ENCODE measurements around the gene SLC5A5.

DNA sequence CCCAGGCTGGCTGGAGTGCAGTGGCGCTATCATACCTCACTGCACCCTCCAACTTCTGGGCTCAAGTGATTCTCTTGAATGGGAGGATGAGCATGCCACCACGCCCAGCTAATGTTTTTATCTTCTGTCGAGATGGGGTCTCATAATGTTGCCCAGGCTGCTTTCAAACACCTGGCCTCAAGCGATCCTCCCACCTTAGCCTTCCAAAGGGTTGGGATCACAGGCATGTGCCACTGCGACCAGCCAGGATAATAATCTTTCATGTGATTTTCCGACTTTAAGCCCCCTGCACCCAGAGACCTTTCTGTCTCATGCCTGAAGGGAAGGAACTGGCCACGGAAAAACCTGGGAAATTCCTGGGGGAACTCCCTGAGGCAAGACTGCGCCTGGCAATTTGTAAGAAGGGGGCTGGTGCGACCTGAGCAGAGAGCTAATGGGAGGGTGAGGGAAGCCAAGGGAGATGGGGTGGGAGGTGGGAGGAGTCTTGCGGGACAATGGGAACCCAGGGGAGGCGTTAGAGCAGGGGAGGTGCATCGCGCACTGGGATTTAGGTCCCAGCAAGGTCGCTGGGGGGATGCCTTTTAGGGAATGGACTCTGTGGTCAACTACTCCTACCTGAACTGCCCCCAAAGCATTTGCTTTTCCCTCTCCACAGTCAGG lies 59.9 kb downstream of the SLC5A5 start:
- no peak for TF ChIP-seq CTCF (IDR thresholded peaks at IDR 0.05)
- no peak for TF ChIP-seq POLR2A (IDR thresholded peaks at IDR 0.05)

All from testis (tissue), 2 donors.